HG03103 (cell line): ENCODE results near the gene SPX.

Experiments used
- ATAC-seq: cut with Tn5 transposase; IDR thresholded peaks from one replicate; pipeline ENCODE4 v1.9.1; 2021; ENCODE audit warnings: low read depth; ENCODE audit not compliant: unreplicated experiment

SPX gene

GRCh38 chr12:21529456-21529855, 3.4 kb downstream of the SPX start:
- no peak for ATAC-seq

DNA sequence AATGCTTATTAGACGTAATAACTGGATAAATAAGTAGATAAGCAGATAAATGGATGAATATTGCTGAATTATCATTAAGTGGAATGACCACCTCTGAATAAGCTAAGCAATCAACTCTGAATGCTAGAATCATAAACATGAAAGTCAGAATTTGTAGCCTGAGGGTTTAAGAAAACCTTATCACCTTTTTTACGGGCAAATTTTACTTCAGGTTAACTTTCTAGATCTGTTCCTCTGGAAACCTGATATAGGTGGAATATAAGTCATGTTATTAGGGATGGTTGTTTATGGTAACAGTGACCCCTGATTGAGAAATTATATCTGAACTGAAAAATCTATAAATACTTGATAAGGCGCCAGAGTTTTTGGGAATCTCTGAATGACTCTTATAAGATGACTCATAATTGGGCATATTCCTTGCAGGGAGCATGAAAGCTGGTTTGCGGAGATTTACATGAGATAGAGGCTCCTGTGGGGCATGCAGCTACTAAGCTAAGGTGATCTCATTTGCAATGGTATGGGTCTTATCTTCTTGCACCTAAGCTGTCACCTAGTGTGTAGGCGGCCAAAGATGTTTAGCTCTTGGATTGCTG, 12.1 kb downstream of the SPX start:
- no peak for ATAC-seq

DNA sequence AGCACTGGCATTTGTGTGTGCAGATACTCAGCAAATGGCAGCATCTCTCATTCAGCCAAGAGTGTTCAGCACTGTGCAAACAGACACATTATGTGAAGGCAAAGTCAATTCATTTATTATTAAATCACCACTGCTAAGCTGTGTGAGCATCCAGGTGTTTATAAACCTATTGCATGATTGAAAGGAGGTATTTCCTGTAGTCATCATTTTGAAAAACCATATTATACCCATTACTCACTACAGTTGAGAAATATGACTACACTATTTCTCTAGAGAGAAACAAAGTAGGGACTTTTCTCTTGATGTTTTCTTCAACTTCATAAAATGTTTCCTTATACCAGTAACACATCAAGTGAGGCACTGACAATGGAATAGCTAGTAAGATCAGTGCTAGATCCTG, 13.7 kb downstream of the SPX start:
- ATAC-seq, result no peak

- ATAC-seq, result no peak
Observed at GRCh38 chr12:21541773-21542172, 15.7 kb downstream of the SPX start.

DNA sequence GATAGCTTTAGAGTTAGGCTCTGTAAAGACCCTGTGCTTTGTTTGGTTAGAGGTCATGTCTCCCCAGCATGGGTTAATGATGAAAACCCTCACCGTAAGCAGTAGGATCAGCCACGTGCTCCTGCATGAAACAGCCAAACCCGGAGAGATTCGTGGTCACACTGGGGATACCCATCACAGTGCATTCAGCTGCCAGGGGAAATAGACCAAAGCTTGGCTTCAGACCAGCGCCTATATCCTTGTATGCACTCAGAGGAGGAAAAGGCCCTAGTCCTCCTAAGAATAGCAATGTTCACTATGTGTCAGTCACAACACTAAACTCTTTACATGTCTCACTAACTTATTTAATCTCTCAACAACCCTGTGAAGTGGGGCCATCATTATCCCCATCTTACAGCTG, 16.3 kb downstream of the SPX start:
- no peak for ATAC-seq

GRCh38 chr12:21543151-21543550, 17.1 kb downstream of the SPX start:
- no peak for ATAC-seq

- ATAC-seq, result no peak
Observed at GRCh38 chr12:21545557-21545956, 19.5 kb downstream of the SPX start.

DNA sequence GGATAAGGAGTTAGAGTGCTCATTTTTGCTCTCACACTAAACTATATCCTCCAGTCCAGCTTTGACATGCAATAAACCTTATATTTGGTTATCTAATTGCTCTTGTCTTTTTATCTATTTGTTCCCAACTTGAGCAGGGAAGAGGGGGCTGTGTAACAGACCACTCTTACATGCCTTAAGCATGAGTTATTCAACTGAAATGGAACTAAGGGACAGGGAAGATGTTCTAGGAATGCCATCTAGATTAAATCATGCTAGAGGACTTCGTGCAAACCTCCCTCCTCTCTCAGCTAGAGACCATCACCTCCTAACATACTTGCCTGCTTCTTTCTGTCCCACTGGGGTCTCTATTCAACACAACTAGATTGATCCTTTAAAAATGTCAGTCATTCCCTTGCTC, 20.6 kb downstream of the SPX start:
- ATAC-seq, result no peak

DNA sequence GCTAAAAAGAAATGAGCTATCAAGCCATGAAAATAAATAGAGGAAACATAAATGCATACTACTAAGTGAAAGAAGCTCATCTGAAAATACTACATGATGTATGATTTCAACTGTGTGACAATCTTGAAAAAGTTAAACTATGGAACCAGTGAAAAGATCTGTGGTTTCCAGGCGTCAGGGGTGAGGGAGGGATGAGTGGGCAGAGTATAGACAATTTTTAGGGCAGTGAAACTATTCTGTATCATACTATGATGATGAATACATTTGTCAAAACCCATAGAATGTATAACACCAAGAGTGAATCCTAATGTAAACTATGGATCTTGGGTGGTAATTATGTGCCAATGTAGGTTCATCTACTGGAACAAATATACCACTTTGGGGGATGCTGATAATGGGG, 21.3 kb downstream of the SPX start:
- ATAC-seq, result no peak

GRCh38 chr12:21551841-21552465, 25.9 kb downstream of the SPX start:
- ATAC-seq, result no peak

- ATAC-seq, result no peak
Observed at GRCh38 chr12:21552635-21553328, 26.7 kb downstream of the SPX start.

DNA sequence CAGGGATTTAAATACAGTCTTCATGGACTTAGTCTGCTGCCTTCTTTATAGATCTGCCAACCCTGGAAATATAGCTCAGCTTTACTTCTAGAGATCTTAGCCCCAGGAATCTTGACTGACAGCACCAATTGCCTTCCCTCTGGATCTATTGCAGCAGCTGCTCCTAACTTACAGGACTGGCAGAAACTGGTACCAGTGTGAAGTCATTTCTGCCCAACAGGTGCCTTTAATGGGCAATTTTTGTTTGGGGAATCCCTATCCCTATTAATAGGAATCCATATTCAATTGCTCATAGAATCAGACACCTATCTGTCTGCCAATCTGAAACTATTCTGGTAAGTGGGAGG, 27.2 kb downstream of the SPX start:
- no peak for ATAC-seq

GRCh38 chr12:21558100-21558679, 32.1 kb downstream of the SPX start:
- ATAC-seq, result no peak

DNA sequence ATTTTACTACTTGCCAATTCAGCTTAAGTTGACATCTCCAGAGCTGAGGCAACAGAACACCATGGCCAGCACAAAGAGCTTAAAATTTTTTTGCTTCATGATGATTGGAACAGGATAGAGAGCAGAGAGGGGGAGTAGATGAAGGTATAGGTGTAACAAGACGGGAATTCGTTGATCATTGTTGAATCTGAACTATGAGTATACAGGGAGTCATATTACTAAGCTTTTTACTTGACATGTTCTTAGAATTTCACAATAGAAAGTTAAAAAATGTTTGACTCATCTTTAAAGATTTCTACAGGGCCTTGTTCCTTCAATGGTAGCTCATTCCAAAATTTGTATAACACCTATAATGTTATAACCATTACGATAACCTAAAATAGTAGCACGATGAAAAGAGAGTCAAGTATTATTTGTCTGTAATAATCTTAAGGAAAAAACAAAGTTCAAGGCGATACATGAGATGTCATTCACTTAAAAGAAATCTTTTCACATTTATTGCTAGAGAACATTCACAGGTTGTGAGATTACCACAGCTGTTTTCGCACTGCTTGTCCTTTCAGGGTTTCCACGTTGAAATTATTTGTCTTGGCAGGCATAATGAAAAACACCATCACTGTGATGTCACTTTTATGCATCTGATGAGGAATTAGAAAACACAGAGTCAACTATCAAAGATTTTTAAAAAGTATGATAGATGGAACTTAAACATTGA, 33.9 kb downstream of the SPX start:
- ATAC-seq, result no peak

GRCh38 chr12:21561158-21561557, 35.1 kb downstream of the SPX start:
- no peak for ATAC-seq

- no peak for ATAC-seq
Observed at GRCh38 chr12:21562859-21563258, 36.8 kb downstream of the SPX start.

- ATAC-seq, result no peak
Observed at GRCh38 chr12:21566223-21566906, 40.3 kb downstream of the SPX start.

GRCh38 chr12:21566907-21567394, 40.9 kb downstream of the SPX start:
- ATAC-seq, result no peak

DNA sequence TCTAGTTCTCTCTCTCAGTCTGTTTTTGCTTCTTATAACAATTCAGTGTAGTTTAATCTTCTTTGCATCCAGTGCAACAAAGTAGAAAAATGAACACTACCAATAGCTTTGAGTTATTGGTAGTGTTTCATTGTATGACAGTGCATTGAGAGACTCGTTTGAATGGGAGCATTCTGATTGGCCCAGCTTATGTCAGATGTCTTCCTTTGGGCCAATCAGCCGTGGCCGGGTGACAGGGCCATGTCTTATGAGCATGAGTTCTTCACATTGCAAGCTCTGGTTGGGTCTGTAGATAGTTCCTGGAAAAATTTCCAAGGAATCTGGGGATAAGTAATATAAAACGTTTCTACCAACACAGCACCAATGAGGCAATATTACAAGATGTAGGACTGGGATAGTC, 42.0 kb downstream of the SPX start:
- ATAC-seq, result no peak

- ATAC-seq, result no peak
Observed at GRCh38 chr12:21571046-21571445, 45.0 kb downstream of the SPX start.
